Neural cell (in vitro differentiated cells): ENCODE data around the gene MTLN.

Source experiments
- CTCF ChIP-seq: fragments of 450-650 bp; IDR thresholded peaks from 2 replicates; pipeline ENCODE4 v1.5.1; 2014; ENCODE audit warnings: antibody characterized with exemption, mild to moderate bottlenecking, moderate library complexity; ENCODE audit not compliant: poor library complexity, severe bottlenecking
- EP300 ChIP-seq: fragments of 450-650 bp; conservative IDR thresholded peaks from 2 replicates; pipeline ENCODE4 v1.6.1; 2014; ENCODE audit warnings: antibody characterized with exemption, mild to moderate bottlenecking, moderate library complexity; ENCODE audit not compliant: poor library complexity, severe bottlenecking
- EZH2 ChIP-seq: fragments of 200-600, 300-800 bp; shearing (Covaris generic), sonication (generic); IDR thresholded peaks from 2 replicates; pipeline ENCODE4 v1.6.1; 2014; ENCODE audit warnings: antibody characterized with exemption, low read length, borderline replicate concordance, mild to moderate bottlenecking; ENCODE audit not compliant: insufficient read depth, poor library complexity, severe bottlenecking
- MXI1 ChIP-seq: fragments of 450-650 bp; conservative IDR thresholded peaks from 2 replicates; pipeline ENCODE4 v1.6.1; 2014; ENCODE audit warnings: antibody characterized with exemption, mild to moderate bottlenecking; ENCODE audit not compliant: poor library complexity, severe bottlenecking
- POLR2AphosphoS5 ChIP-seq: IDR thresholded peaks from 2 replicates; pipeline ENCODE4 v1.6.1; 2012
- RAD21 ChIP-seq: fragments of 450-650 bp; conservative IDR thresholded peaks from 2 replicates; pipeline ENCODE4 v1.6.1; 2014; ENCODE audit warnings: antibody characterized with exemption, mild to moderate bottlenecking, moderate library complexity
- REST ChIP-seq: IDR thresholded peaks from 2 replicates; pipeline ENCODE4 v1.6.1; 2012; ENCODE audit warnings: borderline replicate concordance
- SMC3 ChIP-seq: fragments of 450-650 bp; conservative IDR thresholded peaks from 2 replicates; pipeline ENCODE4 v1.6.1; 2014; ENCODE audit warnings: antibody characterized with exemption, mild to moderate bottlenecking, moderate library complexity; ENCODE audit not compliant: poor library complexity
- TAF1 ChIP-seq: IDR thresholded peaks from 2 replicates; pipeline ENCODE4 v1.6.1; 2012; ENCODE audit warnings: low read depth

- TF ChIP-seq CTCF: no peak
- TF ChIP-seq EZH2: no peak
- TF ChIP-seq POLR2AphosphoS5: no peak
- no peak for TF ChIP-seq REST
- TF ChIP-seq MXI1: no peak
- TF ChIP-seq RAD21: no peak
- no peak for TF ChIP-seq EP300
- no peak for TF ChIP-seq SMC3
- no peak for TF ChIP-seq TAF1
These were observed 7.8 kb upstream of the MTLN start for GRCh38 chr2:110220190-110220564.
